ENCODE measurements around the gene ARL8B. TPM values are rescaled to one million over a fixed set of nuclear protein-coding genes. Genes with fewer than 3 reads are reported as not detected.

ARL8B gene
- total and polyA plus RNA-seq, 9 of the 15 experiments (the other 6 are each of a cell fraction or from before 2014, with no cell fraction given): 28.5 to 99.4 (median 77.2) TPM

- FAIRE-seq (no peak), ATAC-seq (no peak), DNase-seq (ENCODE audit: extremely low read depth in 1 of 4, low spot score in 3 of 4) (no peak)
- Histone ChIP-seq H3K27ac (ENCODE audit: extremely low read depth, low read depth, low read length) (no peak overlapping the region), H3K79me2 (ENCODE audit: control insufficient read depth, insufficient read depth, low read length) (peaks cover 72% of the 10 kb centered on the region), H3K36me3 (ENCODE audit: control insufficient read depth, insufficient read depth, low read length) (peaks cover 27% of the 10 kb centered on the region), H3K4me3 (no peak overlapping the region), H4K20me1 (replicated peaks; ENCODE audit: control insufficient read depth, insufficient read depth, low read length) (peaks cover 19% of the 10 kb centered on the region), H3K4me2 (ENCODE audit: insufficient read depth, low read length) (no peak overlapping the region), H3K4me1 (replicated peaks in 1 of 2; ENCODE audit: control insufficient read depth in 2 of 2, insufficient read depth in 2 of 2, low read length in 2 of 2) (peaks cover 21 to 55% of the 10 kb centered on the region in 2 experiments), H2AFZ (ENCODE audit: low read depth, low read length) (no peak overlapping the region), H3K9me1 (ENCODE audit: control insufficient read depth, insufficient read depth, low read length) (peaks cover 4% of the 10 kb centered on the region), H3K27me3 (ENCODE audit: control insufficient read depth in 2 of 2, insufficient read depth in 2 of 2, low read length in 2 of 2) (no peaks in the 10 kb centered on the region), H3K9ac (ENCODE audit: insufficient read depth in 1 of 2, low read depth in 2 of 2, low read length in 2 of 2) (no peak overlapping the region), H3K9me3 (replicated peaks; ENCODE audit: control insufficient read depth, insufficient read depth, low read depth, low read length) (no peaks in the 10 kb centered on the region)
- POLR2A ChIA-PET: interaction anchor here (1.3 kb wide), 1 partner anchor 40 kb away, joined by 6 read pairs; no protein-coding TSS in a partner anchor
- intact Hi-C loops (cut with micrococcal nuclease): loop anchor here (5.0 kb wide), 1 partner anchor 379 kb away; no protein-coding TSS in a partner anchor
- CTCF ChIA-PET (ENCODE audit: low intra/inter-chr PET ratio): no interaction called here
- in situ Hi-C loops (cut with MboI): no loop called here
- BruUV-seq (replicated peaks): TSS peak; percentile 1
- TF ChIP-seq, protein P1, sequence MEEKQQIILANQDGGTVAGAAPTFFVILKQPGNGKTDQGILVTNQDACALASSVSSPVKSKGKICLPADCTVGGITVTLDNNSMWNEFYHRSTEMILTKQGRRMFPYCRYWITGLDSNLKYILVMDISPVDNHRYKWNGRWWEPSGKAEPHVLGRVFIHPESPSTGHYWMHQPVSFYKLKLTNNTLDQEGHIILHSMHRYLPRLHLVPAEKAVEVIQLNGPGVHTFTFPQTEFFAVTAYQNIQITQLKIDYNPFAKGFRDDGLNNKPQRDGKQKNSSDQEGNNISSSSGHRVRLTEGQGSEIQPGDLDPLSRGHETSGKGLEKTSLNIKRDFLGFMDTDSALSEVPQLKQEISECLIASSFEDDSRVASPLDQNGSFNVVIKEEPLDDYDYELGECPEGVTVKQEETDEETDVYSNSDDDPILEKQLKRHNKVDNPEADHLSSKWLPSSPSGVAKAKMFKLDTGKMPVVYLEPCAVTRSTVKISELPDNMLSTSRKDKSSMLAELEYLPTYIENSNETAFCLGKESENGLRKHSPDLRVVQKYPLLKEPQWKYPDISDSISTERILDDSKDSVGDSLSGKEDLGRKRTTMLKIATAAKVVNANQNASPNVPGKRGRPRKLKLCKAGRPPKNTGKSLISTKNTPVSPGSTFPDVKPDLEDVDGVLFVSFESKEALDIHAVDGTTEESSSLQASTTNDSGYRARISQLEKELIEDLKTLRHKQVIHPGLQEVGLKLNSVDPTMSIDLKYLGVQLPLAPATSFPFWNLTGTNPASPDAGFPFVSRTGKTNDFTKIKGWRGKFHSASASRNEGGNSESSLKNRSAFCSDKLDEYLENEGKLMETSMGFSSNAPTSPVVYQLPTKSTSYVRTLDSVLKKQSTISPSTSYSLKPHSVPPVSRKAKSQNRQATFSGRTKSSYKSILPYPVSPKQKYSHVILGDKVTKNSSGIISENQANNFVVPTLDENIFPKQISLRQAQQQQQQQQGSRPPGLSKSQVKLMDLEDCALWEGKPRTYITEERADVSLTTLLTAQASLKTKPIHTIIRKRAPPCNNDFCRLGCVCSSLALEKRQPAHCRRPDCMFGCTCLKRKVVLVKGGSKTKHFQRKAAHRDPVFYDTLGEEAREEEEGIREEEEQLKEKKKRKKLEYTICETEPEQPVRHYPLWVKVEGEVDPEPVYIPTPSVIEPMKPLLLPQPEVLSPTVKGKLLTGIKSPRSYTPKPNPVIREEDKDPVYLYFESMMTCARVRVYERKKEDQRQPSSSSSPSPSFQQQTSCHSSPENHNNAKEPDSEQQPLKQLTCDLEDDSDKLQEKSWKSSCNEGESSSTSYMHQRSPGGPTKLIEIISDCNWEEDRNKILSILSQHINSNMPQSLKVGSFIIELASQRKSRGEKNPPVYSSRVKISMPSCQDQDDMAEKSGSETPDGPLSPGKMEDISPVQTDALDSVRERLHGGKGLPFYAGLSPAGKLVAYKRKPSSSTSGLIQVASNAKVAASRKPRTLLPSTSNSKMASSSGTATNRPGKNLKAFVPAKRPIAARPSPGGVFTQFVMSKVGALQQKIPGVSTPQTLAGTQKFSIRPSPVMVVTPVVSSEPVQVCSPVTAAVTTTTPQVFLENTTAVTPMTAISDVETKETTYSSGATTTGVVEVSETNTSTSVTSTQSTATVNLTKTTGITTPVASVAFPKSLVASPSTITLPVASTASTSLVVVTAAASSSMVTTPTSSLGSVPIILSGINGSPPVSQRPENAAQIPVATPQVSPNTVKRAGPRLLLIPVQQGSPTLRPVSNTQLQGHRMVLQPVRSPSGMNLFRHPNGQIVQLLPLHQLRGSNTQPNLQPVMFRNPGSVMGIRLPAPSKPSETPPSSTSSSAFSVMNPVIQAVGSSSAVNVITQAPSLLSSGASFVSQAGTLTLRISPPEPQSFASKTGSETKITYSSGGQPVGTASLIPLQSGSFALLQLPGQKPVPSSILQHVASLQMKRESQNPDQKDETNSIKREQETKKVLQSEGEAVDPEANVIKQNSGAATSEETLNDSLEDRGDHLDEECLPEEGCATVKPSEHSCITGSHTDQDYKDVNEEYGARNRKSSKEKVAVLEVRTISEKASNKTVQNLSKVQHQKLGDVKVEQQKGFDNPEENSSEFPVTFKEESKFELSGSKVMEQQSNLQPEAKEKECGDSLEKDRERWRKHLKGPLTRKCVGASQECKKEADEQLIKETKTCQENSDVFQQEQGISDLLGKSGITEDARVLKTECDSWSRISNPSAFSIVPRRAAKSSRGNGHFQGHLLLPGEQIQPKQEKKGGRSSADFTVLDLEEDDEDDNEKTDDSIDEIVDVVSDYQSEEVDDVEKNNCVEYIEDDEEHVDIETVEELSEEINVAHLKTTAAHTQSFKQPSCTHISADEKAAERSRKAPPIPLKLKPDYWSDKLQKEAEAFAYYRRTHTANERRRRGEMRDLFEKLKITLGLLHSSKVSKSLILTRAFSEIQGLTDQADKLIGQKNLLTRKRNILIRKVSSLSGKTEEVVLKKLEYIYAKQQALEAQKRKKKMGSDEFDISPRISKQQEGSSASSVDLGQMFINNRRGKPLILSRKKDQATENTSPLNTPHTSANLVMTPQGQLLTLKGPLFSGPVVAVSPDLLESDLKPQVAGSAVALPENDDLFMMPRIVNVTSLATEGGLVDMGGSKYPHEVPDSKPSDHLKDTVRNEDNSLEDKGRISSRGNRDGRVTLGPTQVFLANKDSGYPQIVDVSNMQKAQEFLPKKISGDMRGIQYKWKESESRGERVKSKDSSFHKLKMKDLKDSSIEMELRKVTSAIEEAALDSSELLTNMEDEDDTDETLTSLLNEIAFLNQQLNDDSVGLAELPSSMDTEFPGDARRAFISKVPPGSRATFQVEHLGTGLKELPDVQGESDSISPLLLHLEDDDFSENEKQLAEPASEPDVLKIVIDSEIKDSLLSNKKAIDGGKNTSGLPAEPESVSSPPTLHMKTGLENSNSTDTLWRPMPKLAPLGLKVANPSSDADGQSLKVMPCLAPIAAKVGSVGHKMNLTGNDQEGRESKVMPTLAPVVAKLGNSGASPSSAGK (IDR thresholded peaks at IDR 0.05): 0 out of 2 replicates have a peak, but pooled peaks have one; percentile 23
- TF ChIP-seq MECOM (CRISPR knock-in tag; IDR thresholded peaks at IDR 0.05): 0 out of 2 replicates have a peak, but pooled peaks have one; percentile 9
- TF ChIP-seq L3MBTL2 (IDR thresholded peaks at IDR 0.05): 0 out of 2 replicates have a peak, but pooled peaks have one; percentile 11
- TF ChIP-seq ZNF561 (CRISPR knock-in tag; conservative IDR thresholded peaks at IDR 0.05): no peak
- TF ChIP-seq ZNF134 (CRISPR knock-in tag; conservative IDR thresholded peaks at IDR 0.05): no peak
- WGBS (ENCODE audit: insufficient coverage, low coverage, missing lambda C conversion rate): 51% methylated on average over 5 of the region's 5 CpGs
Observed at GRCh38 chr3:5191555-5192304, 69.6 kb downstream of the ARL8B start.

All from K562 (cell line).